ENCODE results near the gene MED10.

MED10 gene

DNA sequence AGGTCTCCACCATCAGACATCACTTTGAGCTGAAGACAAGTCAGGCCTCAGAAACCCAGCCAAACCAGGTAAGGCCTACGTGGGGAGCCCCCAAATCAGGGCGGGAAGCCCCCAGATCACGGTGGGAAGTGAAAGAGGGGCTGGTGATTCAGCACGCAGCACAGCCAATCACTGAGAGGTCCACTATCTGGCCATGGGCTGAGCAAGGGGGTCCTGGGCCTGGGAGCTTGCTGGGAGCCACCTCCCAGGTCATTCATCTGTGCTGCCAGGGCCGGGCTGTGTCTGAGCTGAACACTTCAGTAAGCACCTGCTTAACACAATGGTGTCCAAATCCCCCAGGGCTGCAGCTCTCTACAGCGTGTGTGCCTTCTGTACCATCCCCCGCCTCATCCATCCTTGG, 15.5 kb downstream of the MED10 start:
- H3K36me3 ChIP-seq (ENCODE audit: control insufficient read depth, insufficient read depth, low read length) = no peaks in the 10 kb centered on the region
- no peak overlapping the region for H3K23ac ChIP-seq (ENCODE audit: low read length)
- H3K4ac ChIP-seq (ENCODE audit: low read depth, low read length) = no peak overlapping the region
- H3K79me2 ChIP-seq (ENCODE audit: control insufficient read depth, insufficient read depth, low read length) = no peaks in the 10 kb centered on the region
- no peak overlapping the region for H4K8ac ChIP-seq (ENCODE audit: low read depth, low read length)
- H3K4me2 ChIP-seq (ENCODE audit: low read length) = no peak overlapping the region
- no peak overlapping the region for H3K56ac ChIP-seq (ENCODE audit: low read length)
- no peak overlapping the region for H2BK5ac ChIP-seq (ENCODE audit: low read length)
- no CpG with 5 or more reads among the region's 7 CpGs for WGBS (ENCODE audit: extremely low coverage, insufficient coverage, low lambda C conversion rate)
- H3K27ac ChIP-seq (ENCODE audit: low read depth, low read length) = no peak overlapping the region
- no peak overlapping the region for H2BK15ac ChIP-seq (replicated peaks; ENCODE audit: low read depth)
- no peak overlapping the region for H3K9ac ChIP-seq (ENCODE audit: low read length)
- no peak overlapping the region for H3K18ac ChIP-seq (ENCODE audit: low read length)
- no peaks in the 10 kb centered on the region for H3K27me3 ChIP-seq (ENCODE audit: insufficient read depth, low read length, poor library complexity)
- no peak overlapping the region for H2AK5ac ChIP-seq (ENCODE audit: low read length)
- H3K4me3 ChIP-seq (ENCODE audit: low read length) = no peak overlapping the region
- H3K4me1 ChIP-seq (ENCODE audit: control insufficient read depth, low read depth, low read length) = no peaks in the 10 kb centered on the region
- H2BK120ac ChIP-seq (ENCODE audit: low read depth, low read length) = no peak overlapping the region
- H4K5ac ChIP-seq (ENCODE audit: low read length) = no peak overlapping the region
- DNase-seq = no peak
- no peaks in the 10 kb centered on the region for H3K79me1 ChIP-seq (ENCODE audit: low read length)

DNA sequence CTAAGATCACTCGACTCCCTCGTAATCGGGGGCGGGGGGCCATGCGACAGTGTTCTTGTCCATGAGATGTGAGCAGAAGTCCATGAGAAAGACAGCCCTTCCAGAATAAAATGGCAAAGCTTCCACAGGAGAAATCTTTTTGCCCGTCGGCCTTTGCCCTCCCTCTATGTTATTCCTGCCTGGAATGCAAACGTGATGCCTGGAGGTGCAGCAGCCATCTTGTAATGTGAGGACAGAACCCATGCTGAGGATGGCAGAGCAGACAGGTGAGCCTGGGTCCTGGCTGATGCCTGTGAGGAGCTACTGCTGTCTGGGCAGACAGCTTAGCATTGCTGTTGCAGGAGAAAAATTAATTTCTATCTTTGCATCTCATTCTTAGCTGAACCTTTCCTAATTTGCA, 17.2 kb downstream of the MED10 start:
- H2AK5ac ChIP-seq (ENCODE audit: low read length) = no peak overlapping the region

DNA sequence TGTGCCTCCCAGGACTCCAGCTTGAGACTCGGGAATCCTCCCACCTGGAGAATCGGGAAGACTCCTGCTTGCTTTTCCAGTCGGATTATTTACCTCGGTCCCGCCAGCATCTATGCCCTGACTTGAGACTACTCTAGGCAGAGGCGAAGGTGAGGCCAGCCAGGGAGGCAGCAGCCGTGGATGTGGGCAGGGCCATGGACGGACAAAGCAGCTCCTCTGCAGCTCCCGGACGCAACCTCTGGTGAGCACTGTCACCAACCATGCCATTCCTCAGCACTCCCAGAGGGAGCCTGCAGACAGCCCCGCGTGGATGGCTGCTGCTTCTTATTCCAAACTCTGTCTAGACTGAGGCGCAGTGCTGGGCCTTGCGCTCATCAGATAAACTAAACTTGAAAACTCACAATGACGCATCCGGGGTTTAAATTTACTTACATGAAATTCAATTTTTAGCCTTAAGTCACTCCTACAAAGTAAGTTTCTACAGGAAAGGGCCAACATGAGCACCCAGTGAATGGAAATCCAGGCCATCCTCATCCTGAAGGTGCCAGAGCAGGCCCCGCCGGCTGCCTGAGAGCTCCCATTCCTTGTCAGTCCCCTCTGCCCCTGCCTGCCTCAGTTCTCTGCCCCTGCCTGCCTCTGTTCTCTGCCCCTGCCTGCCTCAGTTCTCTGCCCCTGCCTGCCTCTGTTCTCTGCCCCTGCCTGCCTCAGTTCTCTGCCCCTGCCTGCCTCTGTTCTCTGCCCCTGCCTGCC, 17.8 kb downstream of the MED10 start:
- Histone ChIP-seq H2BK5ac (ENCODE audit: low read length) (no peak overlapping the region), H3K79me2 (ENCODE audit: control insufficient read depth, insufficient read depth, low read length) (no peaks in the 10 kb centered on the region), H3K9ac (ENCODE audit: low read length) (no peak overlapping the region), H2AK5ac (ENCODE audit: low read length) (no peak overlapping the region), H3K4ac (ENCODE audit: low read depth, low read length) (no peak overlapping the region), H4K5ac (ENCODE audit: low read length) (no peak overlapping the region), H3K27ac (ENCODE audit: low read depth, low read length) (no peak overlapping the region), H3K36me3 (ENCODE audit: control insufficient read depth, insufficient read depth, low read length) (no peaks in the 10 kb centered on the region), H3K4me3 (ENCODE audit: low read length) (no peak overlapping the region), H3K23ac (ENCODE audit: low read length) (no peak overlapping the region), H3K4me1 (ENCODE audit: control insufficient read depth, low read depth, low read length) (no peaks in the 10 kb centered on the region), H4K8ac (ENCODE audit: low read depth, low read length) (no peak overlapping the region), H3K56ac (ENCODE audit: low read length) (no peak overlapping the region), H3K4me2 (ENCODE audit: low read length) (no peak overlapping the region), H3K27me3 (ENCODE audit: insufficient read depth, low read length, poor library complexity) (no peaks in the 10 kb centered on the region), H3K79me1 (ENCODE audit: low read length) (no peaks in the 10 kb centered on the region), H2BK15ac (replicated peaks; ENCODE audit: low read depth) (no peak overlapping the region), H3K18ac (ENCODE audit: low read length) (no peak overlapping the region), H2BK120ac (ENCODE audit: low read depth, low read length) (no peak overlapping the region)
- no peak for DNase-seq
- no CpG with 5 or more reads among the region's 18 CpGs for WGBS (ENCODE audit: extremely low coverage, insufficient coverage, low lambda C conversion rate)

More for the DNA sequence above, 17.2 kb downstream of the MED10 start:
- Histone ChIP-seq H3K27me3 (ENCODE audit: insufficient read depth, low read length, poor library complexity) (no peaks in the 10 kb centered on the region), H3K27ac (ENCODE audit: low read depth, low read length) (no peak overlapping the region), H3K18ac (ENCODE audit: low read length) (no peak overlapping the region), H3K4ac (ENCODE audit: low read depth, low read length) (no peak overlapping the region), H3K9ac (ENCODE audit: low read length) (no peak overlapping the region), H2BK15ac (replicated peaks; ENCODE audit: low read depth) (no peak overlapping the region), H2BK120ac (ENCODE audit: low read depth, low read length) (no peak overlapping the region), H3K79me1 (ENCODE audit: low read length) (no peaks in the 10 kb centered on the region), H4K8ac (ENCODE audit: low read depth, low read length) (no peak overlapping the region), H3K4me1 (ENCODE audit: control insufficient read depth, low read depth, low read length) (no peaks in the 10 kb centered on the region), H3K56ac (ENCODE audit: low read length) (no peak overlapping the region), H3K4me2 (ENCODE audit: low read length) (no peak overlapping the region), H3K23ac (ENCODE audit: low read length) (no peak overlapping the region), H2BK5ac (ENCODE audit: low read length) (no peak overlapping the region), H3K4me3 (ENCODE audit: low read length) (no peak overlapping the region), H3K36me3 (ENCODE audit: control insufficient read depth, insufficient read depth, low read length) (no peaks in the 10 kb centered on the region), H4K5ac (ENCODE audit: low read length) (no peak overlapping the region), H3K79me2 (ENCODE audit: control insufficient read depth, insufficient read depth, low read length) (no peaks in the 10 kb centered on the region)
- WGBS (ENCODE audit: extremely low coverage, insufficient coverage, low lambda C conversion rate) = no CpG with 5 or more reads among the region's 8 CpGs
- no peak for DNase-seq

DNA sequence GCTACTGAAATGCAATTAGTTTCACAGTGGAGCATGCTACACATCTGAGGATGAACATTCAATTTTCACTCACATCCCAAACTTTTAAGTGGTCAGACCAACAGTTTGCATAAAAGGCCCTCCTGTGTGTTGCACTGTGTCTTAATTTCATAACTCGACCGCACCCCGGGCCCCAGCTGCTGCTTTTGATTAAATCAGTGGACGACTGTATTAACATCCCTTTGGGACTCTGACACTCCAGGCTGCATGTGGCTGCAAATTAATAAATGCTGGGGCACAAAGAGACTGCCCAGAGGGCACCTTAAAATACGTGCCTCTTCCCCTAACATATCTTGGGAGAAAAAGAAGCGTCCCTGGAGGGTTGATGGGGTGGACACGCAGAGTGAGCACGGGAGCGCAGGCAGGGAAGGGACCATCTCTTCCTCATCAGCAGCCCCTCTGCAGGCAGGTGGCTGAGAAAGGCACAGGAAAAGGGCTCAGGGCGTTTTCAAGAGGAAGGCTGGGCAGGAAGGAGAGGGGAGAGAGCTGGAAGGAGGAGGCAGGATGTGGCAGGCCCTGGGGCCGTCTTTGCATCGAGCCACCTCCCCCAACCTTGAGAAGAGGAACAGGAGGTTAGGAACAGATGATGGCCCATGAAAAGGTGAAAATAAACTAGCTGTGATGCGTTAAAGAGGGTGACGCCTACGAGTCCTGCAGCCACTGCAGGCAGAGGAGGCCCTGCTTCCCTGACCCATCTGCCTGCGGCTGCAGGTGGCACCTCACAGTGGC, 18.6 kb downstream of the MED10 start:
- Histone ChIP-seq H3K36me3 (ENCODE audit: control insufficient read depth, insufficient read depth, low read length) (no peaks in the 10 kb centered on the region), H4K8ac (ENCODE audit: low read depth, low read length) (no peak overlapping the region), H3K4me1 (ENCODE audit: control insufficient read depth, low read depth, low read length) (no peaks in the 10 kb centered on the region), H3K4me3 (ENCODE audit: low read length) (no peak overlapping the region), H3K56ac (ENCODE audit: low read length) (no peak overlapping the region), H2BK5ac (ENCODE audit: low read length) (no peak overlapping the region), H3K27me3 (ENCODE audit: insufficient read depth, low read length, poor library complexity) (no peaks in the 10 kb centered on the region), H3K79me1 (ENCODE audit: low read length) (no peaks in the 10 kb centered on the region), H2BK15ac (replicated peaks; ENCODE audit: low read depth) (no peak overlapping the region), H3K4ac (ENCODE audit: low read depth, low read length) (no peak overlapping the region), H2BK120ac (ENCODE audit: low read depth, low read length) (no peak overlapping the region), H4K5ac (ENCODE audit: low read length) (no peak overlapping the region), H3K9ac (ENCODE audit: low read length) (no peak overlapping the region), H2AK5ac (ENCODE audit: low read length) (no peak overlapping the region), H3K27ac (ENCODE audit: low read depth, low read length) (no peak overlapping the region), H3K23ac (ENCODE audit: low read length) (no peak overlapping the region), H3K4me2 (ENCODE audit: low read length) (no peak overlapping the region), H3K79me2 (ENCODE audit: control insufficient read depth, insufficient read depth, low read length) (no peaks in the 10 kb centered on the region), H3K18ac (ENCODE audit: low read length) (no peak overlapping the region)
- WGBS (ENCODE audit: extremely low coverage, insufficient coverage, low lambda C conversion rate) = no CpG with 5 or more reads among the region's 16 CpGs
- peak; percentile 66 for DNase-seq

DNA sequence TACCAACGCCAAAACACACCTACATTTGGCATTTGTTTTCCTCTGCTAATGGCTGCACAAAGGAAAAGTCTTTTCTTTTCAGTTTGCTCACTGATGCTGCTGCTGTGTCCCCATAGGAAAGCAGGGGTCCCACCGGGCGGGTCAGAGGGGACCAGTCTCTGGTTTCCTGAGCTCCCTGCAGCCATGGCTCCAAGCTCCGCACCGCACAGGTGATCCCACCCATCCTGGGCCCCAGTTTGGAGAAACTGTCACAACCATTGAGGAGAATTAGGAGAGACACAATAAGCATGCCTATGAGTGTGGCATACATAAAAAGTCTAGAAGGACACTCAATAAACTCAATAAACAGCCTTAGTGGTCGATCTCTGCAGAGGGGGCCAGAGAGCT, 19.9 kb downstream of the MED10 start:
- no peak overlapping the region for H3K18ac ChIP-seq (ENCODE audit: low read length)
- DNase-seq = no peak
- WGBS (ENCODE audit: extremely low coverage, insufficient coverage, low lambda C conversion rate) = no CpG with 5 or more reads among the region's 6 CpGs

More for the DNA sequence above, 19.9 kb downstream of the MED10 start:
- Histone ChIP-seq H3K4me3 (ENCODE audit: low read length) (no peak overlapping the region), H2BK5ac (ENCODE audit: low read length) (no peak overlapping the region), H3K79me2 (ENCODE audit: control insufficient read depth, insufficient read depth, low read length) (no peaks in the 10 kb centered on the region), H3K23ac (ENCODE audit: low read length) (no peak overlapping the region), H3K4ac (ENCODE audit: low read depth, low read length) (no peak overlapping the region), H3K4me2 (ENCODE audit: low read length) (no peak overlapping the region), H2BK120ac (ENCODE audit: low read depth, low read length) (no peak overlapping the region), H2BK15ac (replicated peaks; ENCODE audit: low read depth) (no peak overlapping the region), H3K27ac (ENCODE audit: low read depth, low read length) (no peak overlapping the region), H3K36me3 (ENCODE audit: control insufficient read depth, insufficient read depth, low read length) (no peaks in the 10 kb centered on the region), H3K79me1 (ENCODE audit: low read length) (no peaks in the 10 kb centered on the region), H4K8ac (ENCODE audit: low read depth, low read length) (no peak overlapping the region), H3K9ac (ENCODE audit: low read length) (no peak overlapping the region), H4K5ac (ENCODE audit: low read length) (no peak overlapping the region), H3K4me1 (ENCODE audit: control insufficient read depth, low read depth, low read length) (no peaks in the 10 kb centered on the region), H3K27me3 (ENCODE audit: insufficient read depth, low read length, poor library complexity) (no peaks in the 10 kb centered on the region), H2AK5ac (ENCODE audit: low read length) (no peak overlapping the region), H3K56ac (ENCODE audit: low read length) (no peak overlapping the region)
